ENCODE measurements around the gene RIPOR3.
"Not testable (repeated sequence)": the region's sequence is repeated elsewhere in the genome, so short reads cannot be mapped to it uniquely, and the experiment has no call there.

RIPOR3 gene

DNA sequence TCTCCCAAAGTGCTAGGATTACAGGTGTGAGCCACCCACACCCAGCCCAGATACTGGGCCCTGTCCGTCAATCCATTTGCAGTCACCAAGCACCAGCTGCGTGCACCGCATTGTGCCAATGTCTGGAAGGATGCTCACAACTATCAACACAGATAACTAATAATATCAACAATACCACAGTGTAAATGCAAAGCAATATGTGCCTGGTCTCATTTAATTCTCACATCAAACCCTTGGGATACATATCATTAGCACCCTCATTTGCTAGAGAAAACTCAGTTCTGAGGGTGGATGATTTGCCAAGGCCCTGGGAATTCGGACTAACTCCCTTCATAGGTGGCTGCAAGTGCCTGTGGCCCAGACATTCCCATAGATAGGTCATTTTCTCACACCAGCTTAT is 14.5 kb downstream of the RIPOR3 start:
- TF ChIP-seq, protein P1, sequence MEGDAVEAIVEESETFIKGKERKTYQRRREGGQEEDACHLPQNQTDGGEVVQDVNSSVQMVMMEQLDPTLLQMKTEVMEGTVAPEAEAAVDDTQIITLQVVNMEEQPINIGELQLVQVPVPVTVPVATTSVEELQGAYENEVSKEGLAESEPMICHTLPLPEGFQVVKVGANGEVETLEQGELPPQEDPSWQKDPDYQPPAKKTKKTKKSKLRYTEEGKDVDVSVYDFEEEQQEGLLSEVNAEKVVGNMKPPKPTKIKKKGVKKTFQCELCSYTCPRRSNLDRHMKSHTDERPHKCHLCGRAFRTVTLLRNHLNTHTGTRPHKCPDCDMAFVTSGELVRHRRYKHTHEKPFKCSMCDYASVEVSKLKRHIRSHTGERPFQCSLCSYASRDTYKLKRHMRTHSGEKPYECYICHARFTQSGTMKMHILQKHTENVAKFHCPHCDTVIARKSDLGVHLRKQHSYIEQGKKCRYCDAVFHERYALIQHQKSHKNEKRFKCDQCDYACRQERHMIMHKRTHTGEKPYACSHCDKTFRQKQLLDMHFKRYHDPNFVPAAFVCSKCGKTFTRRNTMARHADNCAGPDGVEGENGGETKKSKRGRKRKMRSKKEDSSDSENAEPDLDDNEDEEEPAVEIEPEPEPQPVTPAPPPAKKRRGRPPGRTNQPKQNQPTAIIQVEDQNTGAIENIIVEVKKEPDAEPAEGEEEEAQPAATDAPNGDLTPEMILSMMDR (IDR thresholded peaks at IDR 0.05; ENCODE audit: borderline replicate concordance, control extremely low read depth, extremely low read depth, insufficient read depth, missing control alignments) = no peak
- in situ Hi-C loops (cut with MboI; ENCODE audit: low sequenced_read_pairs, unreplicated experiment) = no loop called here
- DNase-seq (ENCODE audit: low spot score) = no peak

DNA sequence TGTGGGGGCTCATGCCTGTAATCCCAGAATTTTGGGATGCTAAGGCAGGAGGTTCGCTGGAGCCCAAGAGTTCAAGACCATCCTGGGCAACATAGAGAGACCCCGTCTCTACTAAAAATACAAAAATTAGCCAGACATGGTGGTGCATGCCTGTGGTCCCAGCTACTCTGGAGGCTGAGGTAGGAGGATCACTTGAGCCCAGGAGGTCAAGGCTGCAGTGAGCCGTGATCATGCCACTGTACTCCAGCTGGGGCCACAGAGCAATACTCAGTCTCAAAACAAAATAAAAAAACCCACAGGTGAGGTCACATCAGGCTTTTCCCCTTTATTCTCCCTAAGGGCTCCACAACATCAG is 15.0 kb downstream of the RIPOR3 start:
- in situ Hi-C loops (cut with MboI; ENCODE audit: low sequenced_read_pairs, unreplicated experiment); DNase-seq (ENCODE audit: low spot score): not testable (repeated sequence)

GRCh38 chr20:50675671-50676376 is 15.5 kb downstream of the RIPOR3 start:
- in situ Hi-C loops (cut with MboI; ENCODE audit: low sequenced_read_pairs, unreplicated experiment) = no loop called here
- DNase-seq (ENCODE audit: low spot score) = no peak
- TF ChIP-seq, protein P1 (IDR thresholded peaks at IDR 0.05; ENCODE audit: borderline replicate concordance, control extremely low read depth, extremely low read depth, insufficient read depth, missing control alignments) = no peak

DNA sequence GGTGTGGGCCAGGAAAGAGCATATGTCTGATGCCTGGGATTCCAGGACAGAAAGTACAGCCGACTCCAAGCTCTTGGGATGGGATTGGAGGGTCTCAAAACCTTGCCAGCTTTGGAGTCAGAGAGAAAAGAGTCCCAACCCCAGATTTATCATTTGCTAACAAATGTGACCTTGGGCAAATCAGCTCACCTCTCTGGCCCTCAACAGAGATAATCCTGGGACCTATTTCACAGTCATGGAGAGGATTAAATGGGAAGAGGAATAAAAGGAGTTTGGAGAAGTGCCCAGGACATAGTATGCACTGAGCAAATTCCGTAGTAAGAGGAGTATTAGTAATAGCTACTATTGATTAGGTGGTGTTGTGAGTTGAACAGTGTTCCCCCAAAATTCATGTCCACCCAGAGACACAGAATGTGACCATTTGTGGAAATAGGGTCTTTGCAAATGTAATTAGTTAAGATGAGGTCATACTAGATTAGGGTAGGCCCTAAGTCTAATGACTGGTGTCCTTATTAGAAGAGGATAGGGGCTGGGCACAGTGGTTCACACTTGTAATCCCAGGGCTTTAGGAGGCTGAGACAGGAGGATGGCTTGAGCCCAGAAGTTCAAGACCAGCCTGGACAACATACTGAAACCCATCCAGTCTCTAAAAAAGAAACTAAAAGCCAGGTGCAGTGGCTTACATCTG is 17.1 kb downstream of the RIPOR3 start:
- in situ Hi-C loops (cut with MboI; ENCODE audit: low sequenced_read_pairs, unreplicated experiment) = no loop called here
- no peak for DNase-seq (ENCODE audit: low spot score)
- TF ChIP-seq, protein P1 (IDR thresholded peaks at IDR 0.05; ENCODE audit: borderline replicate concordance, control extremely low read depth, extremely low read depth, insufficient read depth, missing control alignments) = no peak

DNA sequence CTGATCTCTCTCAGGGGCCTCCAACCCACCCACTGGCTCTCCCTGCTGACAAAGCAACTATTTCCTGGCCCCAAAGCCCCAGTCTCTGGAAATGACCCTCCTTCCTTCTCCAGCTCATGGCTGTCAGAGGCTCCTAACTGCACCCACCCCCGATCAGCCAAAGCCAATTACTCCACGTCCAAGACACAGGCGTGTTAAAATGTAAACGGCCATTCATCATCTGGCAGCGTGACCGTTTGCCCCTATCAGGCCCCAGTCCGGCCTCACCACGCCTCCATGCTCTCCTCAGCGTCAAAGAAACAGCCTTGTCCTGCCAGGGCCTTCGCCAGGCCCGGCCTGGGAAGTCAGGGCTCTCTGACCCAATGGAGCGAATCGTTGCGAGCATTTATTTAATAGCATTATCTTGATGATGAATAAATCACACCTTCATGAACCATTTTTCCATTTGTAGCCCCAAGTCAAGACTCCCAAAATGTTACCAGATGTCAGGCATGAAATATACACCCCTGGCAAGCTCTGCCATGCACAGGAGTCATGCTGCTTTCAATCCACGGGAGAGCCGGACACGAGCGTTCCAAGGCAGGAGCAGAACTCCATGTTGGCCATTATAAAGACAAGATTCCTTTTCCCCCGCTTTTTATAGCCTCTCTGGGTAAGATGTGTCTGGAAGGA is 17.7 kb downstream of the RIPOR3 start:
- in situ Hi-C loops (cut with MboI; ENCODE audit: low sequenced_read_pairs, unreplicated experiment) = no loop called here
- TF ChIP-seq, protein P1 (IDR thresholded peaks at IDR 0.05; ENCODE audit: borderline replicate concordance, control extremely low read depth, extremely low read depth, insufficient read depth, missing control alignments) = no peak
- no peak for DNase-seq (ENCODE audit: low spot score)

- DNase-seq (ENCODE audit: low spot score) = no peak
- in situ Hi-C loops (cut with MboI; ENCODE audit: low sequenced_read_pairs, unreplicated experiment) = no loop called here
- TF ChIP-seq, protein P1 (IDR thresholded peaks at IDR 0.05; ENCODE audit: borderline replicate concordance, control extremely low read depth, extremely low read depth, insufficient read depth, missing control alignments) = no peak
These were observed 18.2 kb downstream of the RIPOR3 start for GRCh38 chr20:50673146-50673465.
